ENCODE results near the gene TEAD1.

DNA sequence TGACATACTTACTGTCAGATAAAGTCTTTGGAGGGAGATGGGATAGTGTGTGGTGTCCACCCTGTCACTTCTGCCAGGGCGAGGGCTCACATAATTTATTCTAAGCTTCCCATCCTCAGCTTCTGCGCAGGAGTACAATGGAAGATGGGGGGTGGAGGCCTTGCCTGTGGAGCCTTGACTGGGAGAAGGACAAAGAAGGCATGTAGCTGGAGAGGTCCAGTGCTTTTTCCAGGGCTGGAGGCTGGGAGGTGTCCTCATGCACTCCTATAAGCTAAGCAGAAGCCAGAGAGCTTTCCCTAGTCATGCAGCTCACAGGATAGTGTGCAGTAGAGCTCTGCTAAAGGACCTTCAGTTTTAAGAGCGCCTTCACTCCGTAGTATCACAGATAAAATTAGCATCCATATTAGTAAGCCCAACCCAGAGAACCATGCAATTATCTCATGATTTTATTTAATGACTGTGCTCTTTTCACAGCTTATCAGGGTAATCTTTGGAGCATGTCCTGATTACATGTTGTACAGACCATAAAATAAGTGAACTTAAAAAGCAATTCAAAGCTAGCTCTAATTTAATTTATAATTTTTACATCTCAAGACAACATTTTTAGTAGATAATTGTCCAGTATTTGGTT lies 148.3 kb downstream of the TEAD1 start:
- TF ChIP-seq, protein P1, sequence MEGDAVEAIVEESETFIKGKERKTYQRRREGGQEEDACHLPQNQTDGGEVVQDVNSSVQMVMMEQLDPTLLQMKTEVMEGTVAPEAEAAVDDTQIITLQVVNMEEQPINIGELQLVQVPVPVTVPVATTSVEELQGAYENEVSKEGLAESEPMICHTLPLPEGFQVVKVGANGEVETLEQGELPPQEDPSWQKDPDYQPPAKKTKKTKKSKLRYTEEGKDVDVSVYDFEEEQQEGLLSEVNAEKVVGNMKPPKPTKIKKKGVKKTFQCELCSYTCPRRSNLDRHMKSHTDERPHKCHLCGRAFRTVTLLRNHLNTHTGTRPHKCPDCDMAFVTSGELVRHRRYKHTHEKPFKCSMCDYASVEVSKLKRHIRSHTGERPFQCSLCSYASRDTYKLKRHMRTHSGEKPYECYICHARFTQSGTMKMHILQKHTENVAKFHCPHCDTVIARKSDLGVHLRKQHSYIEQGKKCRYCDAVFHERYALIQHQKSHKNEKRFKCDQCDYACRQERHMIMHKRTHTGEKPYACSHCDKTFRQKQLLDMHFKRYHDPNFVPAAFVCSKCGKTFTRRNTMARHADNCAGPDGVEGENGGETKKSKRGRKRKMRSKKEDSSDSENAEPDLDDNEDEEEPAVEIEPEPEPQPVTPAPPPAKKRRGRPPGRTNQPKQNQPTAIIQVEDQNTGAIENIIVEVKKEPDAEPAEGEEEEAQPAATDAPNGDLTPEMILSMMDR (conservative IDR thresholded peaks at IDR 0.05 in 1 of 2, IDR thresholded peaks at IDR 0.05 in 1 of 2; ENCODE audit: low read depth in 1 of 2, low read length in 2 of 2) = no peak
- TF ChIP-seq EZH2 (IDR thresholded peaks at IDR 0.05; ENCODE audit: low read length, missing control alignments) = no peak

Measured in fibroblast of lung (primary cell).